IPS-18a (cell line): ENCODE measurements around the gene TNFAIP6.
"Not testable (repeated sequence)": the region's sequence is repeated elsewhere in the genome, so short reads cannot be mapped to it uniquely, and the experiment has no call there.

Experiments
- H3K27ac ChIP-seq: one replicate; pipeline ENCODE4 v1.5.1; 2013; ENCODE audit warnings: low read length
- H3K27me3 ChIP-seq: one replicate; pipeline ENCODE4 v1.6.1; 2013; ENCODE audit warnings: mild to moderate bottlenecking, low read length; ENCODE audit not compliant: control insufficient read depth, insufficient read depth
- H3K36me3 ChIP-seq: one replicate; pipeline ENCODE4 v1.6.1; 2013; ENCODE audit warnings: low read depth, low read length; ENCODE audit not compliant: control insufficient read depth
- H3K4me1 ChIP-seq: one replicate; pipeline ENCODE4 v1.6.1; 2013; ENCODE audit warnings: low read depth, low read length; ENCODE audit not compliant: control insufficient read depth
- H3K4me3 ChIP-seq: one replicate; pipeline ENCODE4 v1.5.1; 2013; ENCODE audit warnings: low read length
- H3K9ac ChIP-seq: one replicate; pipeline ENCODE4 v1.6.1; 2013; ENCODE audit warnings: mild to moderate bottlenecking, low read length, moderate library complexity
- H3K9me3 ChIP-seq: one replicate; pipeline ENCODE4 v1.6.1; 2013; ENCODE audit warnings: low read depth, low read length; ENCODE audit not compliant: control insufficient read depth

Gene TNFAIP6

GRCh38 chr2:151401149-151401548 is 43.8 kb downstream of the TNFAIP6 start:
- no peak overlapping the region for H3K27ac ChIP-seq
- no peaks in the 10 kb centered on the region for H3K36me3 ChIP-seq
- no peaks in the 10 kb centered on the region for H3K27me3 ChIP-seq
- H3K4me3 ChIP-seq, result no peak overlapping the region
- no peaks in the 10 kb centered on the region for H3K4me1 ChIP-seq
- no peak overlapping the region for H3K9ac ChIP-seq
- no peaks in the 10 kb centered on the region for H3K9me3 ChIP-seq

- Histone ChIP-seq H3K9me3 (no peaks in the 10 kb centered on the region), H3K4me3 (no peak overlapping the region)
Observed at GRCh38 chr2:151403914-151404313, 46.5 kb downstream of the TNFAIP6 start.

GRCh38 chr2:151405376-151405775 is 48.0 kb downstream of the TNFAIP6 start:
- no peaks in the 10 kb centered on the region for H3K36me3 ChIP-seq
- H3K9ac ChIP-seq, result no peak overlapping the region
- H3K27me3 ChIP-seq, result no peaks in the 10 kb centered on the region
- no peak overlapping the region for H3K27ac ChIP-seq
- H3K9me3 ChIP-seq, result no peaks in the 10 kb centered on the region
- peaks cover 4% of the 10 kb centered on the region for H3K4me1 ChIP-seq
- H3K4me3 ChIP-seq, result no peak overlapping the region

More at GRCh38 chr2:151403914-151404313, 46.5 kb downstream of the TNFAIP6 start:
- H3K27ac ChIP-seq, result no peak overlapping the region
- H3K27me3 ChIP-seq, result no peaks in the 10 kb centered on the region
- H3K36me3 ChIP-seq, result no peaks in the 10 kb centered on the region
- H3K9ac ChIP-seq, result no peak overlapping the region
- H3K4me1 ChIP-seq, result no peaks in the 10 kb centered on the region

GRCh38 chr2:151407281-151407680 is 49.9 kb downstream of the TNFAIP6 start:
- peaks cover 8% of the 10 kb centered on the region for H3K36me3 ChIP-seq
- peaks cover 4% of the 10 kb centered on the region for H3K4me1 ChIP-seq
- no peak overlapping the region for H3K9ac ChIP-seq
- no peaks in the 10 kb centered on the region for H3K9me3 ChIP-seq
- no peaks in the 10 kb centered on the region for H3K27me3 ChIP-seq
- no peak overlapping the region for H3K27ac ChIP-seq
- H3K4me3 ChIP-seq, result no peak overlapping the region

- H3K4me3 ChIP-seq, result peak overlapping the region; percentile 97
- peaks cover 4% of the 10 kb centered on the region for H3K4me1 ChIP-seq
- no peaks in the 10 kb centered on the region for H3K27me3 ChIP-seq
- H3K9ac ChIP-seq, result peak overlapping the region; percentile 97
- H3K27ac ChIP-seq, result peak overlapping the region; percentile 90
- H3K9me3 ChIP-seq, result no peaks in the 10 kb centered on the region
- peaks cover 25% of the 10 kb centered on the region for H3K36me3 ChIP-seq
Observed at GRCh38 chr2:151408788-151409600, 51.6 kb downstream of the TNFAIP6 start.

- peak within 1 kb of the TSS; percentile 90 for H3K27ac ChIP-seq
- H3K27me3 ChIP-seq, result no peaks in the 10 kb centered on the region
Observed at GRCh38 chr2:151409601-151410484, 52.5 kb downstream of the TNFAIP6 start, which contains the start of gene RIF1. Gene RIF1, plus strand, starts transcription at chr2:151409902. Its CDS starts 522 bp downstream, at chr2:151410424.

GRCh38 chr2:151410485-151410834 is 53.1 kb downstream of the TNFAIP6 start:
- H3K4me1 ChIP-seq, result peaks cover 4% of the 10 kb centered on the region
- no peaks in the 10 kb centered on the region for H3K27me3 ChIP-seq
- no peaks in the 10 kb centered on the region for H3K9me3 ChIP-seq
- H3K27ac ChIP-seq, result peak overlapping the region; percentile 90
- peaks cover 39% of the 10 kb centered on the region for H3K36me3 ChIP-seq
- H3K9ac ChIP-seq, result peak overlapping the region; percentile 97
- peak overlapping the region; percentile 97 for H3K4me3 ChIP-seq

More at GRCh38 chr2:151409601-151410484, 52.5 kb downstream of the TNFAIP6 start, which contains the start of gene RIF1:
- H3K36me3 ChIP-seq, result peaks cover 34% of the 10 kb centered on the region
- no peaks in the 10 kb centered on the region for H3K9me3 ChIP-seq
- H3K4me3 ChIP-seq, result peak within 1 kb of the TSS; percentile 97
- peak within 1 kb of the TSS; percentile 97 for H3K9ac ChIP-seq
- H3K4me1 ChIP-seq, result peaks cover 4% of the 10 kb centered on the region

- Histone ChIP-seq H3K4me3 (no peak overlapping the region), H3K27me3 (no peaks in the 10 kb centered on the region), H3K36me3 (peaks cover 93% of the 10 kb centered on the region), H3K27ac (no peak overlapping the region), H3K4me1 (no peaks in the 10 kb centered on the region), H3K9ac (no peak overlapping the region), H3K9me3 (no peaks in the 10 kb centered on the region)
Observed at GRCh38 chr2:151417650-151418049, 60.3 kb downstream of the TNFAIP6 start.

GRCh38 chr2:151421681-151422080 is 64.3 kb downstream of the TNFAIP6 start:
- not testable (repeated sequence) for H3K9me3 ChIP-seq, H3K27ac ChIP-seq

GRCh38 chr2:151422917-151423439 is 65.6 kb downstream of the TNFAIP6 start:
- no peaks in the 10 kb centered on the region for H3K27me3 ChIP-seq
- peaks cover 84% of the 10 kb centered on the region for H3K36me3 ChIP-seq
- H3K9me3 ChIP-seq, result no peaks in the 10 kb centered on the region
- no peak overlapping the region for H3K4me3 ChIP-seq
- no peak overlapping the region for H3K27ac ChIP-seq
- no peaks in the 10 kb centered on the region for H3K4me1 ChIP-seq
- no peak overlapping the region for H3K9ac ChIP-seq

More at GRCh38 chr2:151421681-151422080, 64.3 kb downstream of the TNFAIP6 start:
- not testable (repeated sequence) for H3K9ac ChIP-seq, H3K4me1 ChIP-seq, H3K4me3 ChIP-seq, H3K27me3 ChIP-seq
- peaks cover 88% of the 10 kb centered on the region for H3K36me3 ChIP-seq

- no peak overlapping the region for H3K9ac ChIP-seq
- H3K4me1 ChIP-seq, result no peaks in the 10 kb centered on the region
- H3K27ac ChIP-seq, result no peak overlapping the region
- no peaks in the 10 kb centered on the region for H3K27me3 ChIP-seq
- H3K4me3 ChIP-seq, result no peak overlapping the region
- peaks cover 83% of the 10 kb centered on the region for H3K36me3 ChIP-seq
- H3K9me3 ChIP-seq, result no peaks in the 10 kb centered on the region
Observed at GRCh38 chr2:151423760-151424159, 66.4 kb downstream of the TNFAIP6 start.
